HepG2 (cell line): ENCODE results near the gene SRCAP. TPM values are rescaled to one million over a fixed set of nuclear protein-coding genes. Genes with fewer than 3 reads are reported as not detected.
A peak's percentile ranks its signal among the peaks of the same experiment; 100 is the strongest.

Experiments used
- CCAR2 ChIP-seq: fragments of 200-400 bp; formaldehyde crosslinking; optimal IDR thresholded peaks from 2 replicates; pipeline ENCODE3; 2018; ENCODE audit warnings: low read depth, mild to moderate bottlenecking, low read length, moderate library complexity
- CENPX ChIP-seq: sonication (generic); formaldehyde crosslinking; IDR thresholded peaks from 2 replicates; pipeline ENCODE4 v1.9.0; 2021; ENCODE audit warnings: mild to moderate bottlenecking, missing genetic modification reagents, moderate library complexity
- NFAT5 ChIP-seq: sonication (generic); formaldehyde crosslinking; IDR thresholded peaks from 2 replicates; pipeline ENCODE4 v1.4.0; 2020; ENCODE audit warnings: missing genetic modification reagents
- SIX4 ChIP-seq: sonication (generic); formaldehyde crosslinking; IDR thresholded peaks from 2 replicates; pipeline ENCODE4 v1.4.0; 2020; ENCODE audit warnings: missing genetic modification reagents
- SOX6 ChIP-seq, 2 experiments: fragments of 450-650 bp in 1 of 2; sonication (generic) in 1 of 2; formaldehyde crosslinking in 1 of 2; IDR thresholded peaks; 2 replicates each; pipeline versions ENCODE4 v1.4.0 to v1.6.1; 2017 to 2020; ENCODE audit warnings: antibody characterized with exemption in 1 of 2, mild to moderate bottlenecking in 1 of 2, missing genetic modification reagents in 1 of 2
- SP2 ChIP-seq: sonication (generic); formaldehyde crosslinking; IDR thresholded peaks from 2 replicates; pipeline ENCODE4 v1.5.1; 2020; ENCODE audit warnings: mild to moderate bottlenecking, missing genetic modification reagents
- ZBTB14 ChIP-seq: sonication (generic); formaldehyde crosslinking; IDR thresholded peaks from 2 replicates; pipeline ENCODE4 v1.4.0; 2020; ENCODE audit warnings: missing genetic modification reagents
- ZFY ChIP-seq: sonication (generic); formaldehyde crosslinking; IDR thresholded peaks from 2 replicates; pipeline ENCODE4 v1.4.0; 2020; ENCODE audit warnings: missing genetic modification reagents
- ZNF121 ChIP-seq: sonication (generic); formaldehyde crosslinking; IDR thresholded peaks from 2 replicates; pipeline ENCODE4 v1.5.0; 2020; ENCODE audit warnings: mild to moderate bottlenecking, missing genetic modification reagents
- ZNF142 ChIP-seq: sonication (generic); formaldehyde crosslinking; IDR thresholded peaks from 2 replicates; pipeline ENCODE4 v1.4.0; 2020; ENCODE audit warnings: missing genetic modification reagents
- ZNF414 ChIP-seq: sonication (generic); formaldehyde crosslinking; IDR thresholded peaks from 2 replicates; pipeline ENCODE4 v1.5.0; 2020; ENCODE audit warnings: missing genetic modification reagents
- ZNF746 ChIP-seq: sonication (generic); formaldehyde crosslinking; IDR thresholded peaks from 2 replicates; pipeline ENCODE4 v1.8.0; 2022; ENCODE audit warnings: mild to moderate bottlenecking, missing genetic modification reagents
- polyA plus RNA-seq, 8 experiments: library from polyadenylated mRNA; depleted of rRNA in 3 of 8; stranded (reverse) in 7 of 8; unstranded in 1 of 8; fragments of >200 nt; fragmentation: Illumina TruSeq in 4 of 8; extraction: Trizol in 4 of 8; gene quantifications; 2 replicates each; pipeline versions ENCODE4 v1.2.1 to v1.2.3, GENCODE V29; 2011 to 2016; ENCODE audit warnings: low read depth in 4 of 8, missing spikeins in 1 of 8, mixed read lengths in 1 of 8; ENCODE audit not compliant: insufficient read depth in 1 of 8
- total RNA-seq, 5 experiments: library from RNA; depleted of rRNA; stranded (reverse); fragments of >200 nt; fragmentation: Illumina TruSeq; extraction: Trizol; gene quantifications; 2 replicates each; pipeline ENCODE4 v1.2.3, GENCODE V29; 2016; ENCODE audit warnings: low read depth in 1 of 5

SRCAP gene
- total and polyA plus RNA-seq, 2 of the 13 experiments (the other 11 are each of a cell fraction or from before 2014, with no cell fraction given): 4.9 to 9.0 TPM

GRCh38 chr16:30650369-30651123, 48.4 kb upstream of the SRCAP start, which contains the start of gene PRR14 (continued):
- TF ChIP-seq ZNF414 (CRISPR knock-in tag) (peak; percentile 90; the same call in 1 of the 2 replicates), SP2 (CRISPR knock-in tag) (peak; percentile 65), ZBTB14 (no peak), SIX4 (CRISPR knock-in tag) (no peak), CENPX (CRISPR knock-in tag) (no peak), CCAR2 (peak; percentile 39), ZNF142 (CRISPR knock-in tag) (no peak), ZNF121 (CRISPR knock-in tag) (no peak), SOX6 (IDR thresholded peaks at IDR 0.05) (no peak), SOX6 (CRISPR knock-in tag; IDR thresholded peaks at IDR 0.05) (peak; percentile 45; the same call in 1 of the 2 replicates), ZNF746 (CRISPR knock-in tag) (peak; percentile 99; the same call in 1 of the 2 replicates), NFAT5 (CRISPR knock-in tag) (no peak), ZFY (CRISPR knock-in tag) (peak; percentile 39)
